LNCaP clone FGC (cell line): ENCODE measurements around the gene ISL1.

Experiments
- DNase-seq: peaks from one replicate; pipeline ENCODE4 v3.0.0-alpha.2; 2011; ENCODE audit warnings: low read depth
- H3K4me3 ChIP-seq: 2 replicates; pipeline ENCODE4 v1.5.1; 2011; ENCODE audit warnings: mild to moderate bottlenecking, low read depth, low read length, control low read depth
- TF ChIP-seq, protein P1 (sequence below): IDR thresholded peaks from 2 replicates; pipeline ENCODE4 v1.5.1; 2012; ENCODE audit warnings: mild to moderate bottlenecking; ENCODE audit not compliant: control insufficient read depth, insufficient read depth; ENCODE audit errors: extremely low read depth

Gene ISL1

GRCh38 chr5:51379331-51379700 lies 3.9 kb upstream of the ISL1 start:
- no peak overlapping the region for H3K4me3 ChIP-seq
- no peak for DNase-seq

DNA sequence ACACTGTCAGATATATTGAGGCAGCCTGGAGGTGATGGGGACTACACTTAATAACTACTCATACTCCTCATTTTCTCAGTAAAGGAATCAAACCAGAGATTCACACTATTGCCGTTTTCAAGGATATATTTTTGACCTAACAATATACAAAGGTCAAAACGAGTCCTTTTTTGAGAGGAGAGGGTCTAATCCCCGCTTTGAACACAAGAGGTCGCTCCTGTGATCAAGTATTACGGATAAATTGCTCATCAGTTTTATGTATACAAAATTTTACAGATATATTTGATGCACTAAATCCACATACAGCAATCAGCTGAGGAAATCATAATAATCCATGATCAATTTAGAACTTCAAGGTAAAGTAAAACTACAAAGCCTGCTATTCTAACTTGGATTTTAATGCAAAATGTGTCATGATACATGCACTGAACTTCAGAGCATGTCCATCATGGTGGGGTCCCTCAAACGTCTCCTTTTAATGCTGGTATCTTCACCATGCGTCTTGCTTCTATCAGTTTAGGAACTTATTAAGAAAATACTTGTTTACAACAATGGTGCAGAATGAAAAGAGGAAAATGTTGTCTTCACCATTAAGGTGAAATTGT lies 2.5 kb upstream of the ISL1 start:
- no peak for DNase-seq
- no peak overlapping the region for H3K4me3 ChIP-seq
- TF ChIP-seq, protein P1, sequence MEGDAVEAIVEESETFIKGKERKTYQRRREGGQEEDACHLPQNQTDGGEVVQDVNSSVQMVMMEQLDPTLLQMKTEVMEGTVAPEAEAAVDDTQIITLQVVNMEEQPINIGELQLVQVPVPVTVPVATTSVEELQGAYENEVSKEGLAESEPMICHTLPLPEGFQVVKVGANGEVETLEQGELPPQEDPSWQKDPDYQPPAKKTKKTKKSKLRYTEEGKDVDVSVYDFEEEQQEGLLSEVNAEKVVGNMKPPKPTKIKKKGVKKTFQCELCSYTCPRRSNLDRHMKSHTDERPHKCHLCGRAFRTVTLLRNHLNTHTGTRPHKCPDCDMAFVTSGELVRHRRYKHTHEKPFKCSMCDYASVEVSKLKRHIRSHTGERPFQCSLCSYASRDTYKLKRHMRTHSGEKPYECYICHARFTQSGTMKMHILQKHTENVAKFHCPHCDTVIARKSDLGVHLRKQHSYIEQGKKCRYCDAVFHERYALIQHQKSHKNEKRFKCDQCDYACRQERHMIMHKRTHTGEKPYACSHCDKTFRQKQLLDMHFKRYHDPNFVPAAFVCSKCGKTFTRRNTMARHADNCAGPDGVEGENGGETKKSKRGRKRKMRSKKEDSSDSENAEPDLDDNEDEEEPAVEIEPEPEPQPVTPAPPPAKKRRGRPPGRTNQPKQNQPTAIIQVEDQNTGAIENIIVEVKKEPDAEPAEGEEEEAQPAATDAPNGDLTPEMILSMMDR: peak; percentile 64

More at GRCh38 chr5:51379331-51379700, 3.9 kb upstream of the ISL1 start:
- TF ChIP-seq, protein P1: no peak

DNA sequence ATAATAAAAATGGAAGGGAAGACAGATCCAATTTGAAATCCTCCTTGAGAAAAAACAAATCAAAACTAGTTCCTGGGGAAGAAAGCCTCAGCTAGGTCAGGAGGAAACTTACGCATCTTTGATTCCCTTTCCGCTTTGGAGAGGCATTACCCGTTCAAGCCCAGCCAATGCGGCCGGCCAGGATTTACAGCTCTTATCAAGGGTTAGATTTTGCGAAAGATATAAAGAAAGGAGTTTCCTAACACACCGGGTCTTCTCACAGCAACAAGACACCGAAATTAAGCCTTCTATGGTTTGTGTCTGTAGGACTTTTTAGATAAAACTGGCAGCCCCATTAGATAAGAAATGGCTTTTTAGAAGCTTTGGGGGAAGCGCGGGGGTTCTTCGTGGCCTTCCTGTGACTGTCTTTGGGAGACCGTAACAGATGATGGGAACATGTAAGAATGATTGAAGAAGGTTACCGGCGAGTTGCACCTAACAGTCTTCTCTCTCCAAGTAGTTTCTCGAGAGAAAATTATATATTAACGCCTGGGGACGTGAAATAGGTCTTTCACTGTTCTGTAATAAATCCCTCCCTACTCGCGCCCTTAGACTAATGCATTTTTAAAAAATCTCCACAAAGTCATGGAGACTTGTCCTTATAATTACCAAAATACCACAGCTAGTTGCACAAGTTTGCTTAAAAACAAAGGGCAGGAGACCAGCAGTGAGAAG lies 1.3 kb upstream of the ISL1 start:
- TF ChIP-seq, protein P1: no peak
- H3K4me3 ChIP-seq: no peak overlapping the region
- no peak for DNase-seq

DNA sequence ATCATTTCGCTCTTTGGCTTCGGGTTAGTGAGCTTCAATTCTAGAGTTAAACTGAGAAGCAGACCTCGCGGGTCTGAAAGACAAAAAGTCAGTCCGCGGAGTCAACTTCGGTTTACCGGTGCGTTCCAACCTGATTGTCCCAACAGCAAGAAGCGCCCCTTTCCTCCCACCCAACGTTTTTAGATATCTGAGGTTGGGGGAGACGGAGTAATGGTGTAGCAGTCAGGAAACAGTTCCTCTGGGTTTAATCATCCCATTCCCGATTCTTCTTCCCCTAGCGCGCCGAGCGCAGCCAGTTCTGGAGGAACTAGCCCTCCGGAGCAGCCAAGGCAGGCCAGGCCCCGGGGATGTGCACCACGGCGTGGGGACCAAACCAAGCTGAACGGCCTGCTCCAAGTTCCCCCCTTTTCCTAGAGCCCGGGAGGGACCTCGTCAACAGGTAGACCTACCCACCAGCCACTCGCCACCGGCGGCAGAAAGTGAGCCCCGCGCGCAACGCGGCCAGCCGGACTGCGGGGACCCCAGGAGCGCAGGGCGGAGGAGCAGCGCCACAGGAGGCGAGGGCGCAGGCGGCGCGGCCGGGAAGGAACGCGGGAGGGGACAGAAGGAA lies 622 bp upstream of the ISL1 start:
- DNase-seq: no peak
- TF ChIP-seq, protein P1: no peak
- H3K4me3 ChIP-seq: peak overlapping the region; percentile 46

- TF ChIP-seq, protein P1: no peak
- no peak for DNase-seq
- no peak overlapping the region for H3K4me3 ChIP-seq
Measured at GRCh38 chr5:51384281-51384840, 1.1 kb downstream of the ISL1 start.

DNA sequence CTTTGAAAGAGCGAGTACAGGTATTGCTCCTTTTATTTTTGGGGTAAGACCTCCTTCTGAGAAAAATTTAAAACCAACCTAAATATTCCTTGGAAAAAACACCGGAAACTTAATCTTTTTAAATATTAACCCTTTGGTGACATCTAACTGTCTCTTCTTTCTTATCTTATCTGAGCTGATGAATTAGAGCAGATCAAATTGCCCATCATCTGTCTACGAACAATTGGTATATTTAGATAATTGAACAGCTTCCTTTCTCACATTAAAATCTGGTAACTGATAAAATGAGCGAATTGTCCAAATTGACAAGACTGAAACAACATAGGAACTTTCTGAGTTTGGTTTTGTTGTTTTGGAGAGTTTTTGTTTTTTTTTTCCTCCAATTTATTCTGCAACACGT lies 2.0 kb downstream of the ISL1 start:
- TF ChIP-seq, protein P1: no peak
- DNase-seq: no peak
- no peak overlapping the region for H3K4me3 ChIP-seq
